Activated CD8-positive, alpha-beta memory T cell treated with anti-CD3 and anti-CD28 coated beads, Interleukin-2, amount 10 ng/mL, durations not matched to agents 7 days and 5 days (primary cell): ENCODE results near the gene TBC1D5. TPM values are rescaled to one million over a fixed set of nuclear protein-coding genes. Genes with fewer than 3 reads are reported as not detected.

Experiments
- ATAC-seq: fragments of 150-1000 bp; cut with Tn5 transposase; one replicate; pipeline ENCODE4 v1.10.0; 2021; ENCODE audit warnings: moderate library complexity
- CTCF ChIA-PET: fragments of 350-600 bp; sonication (Branson Sonifier 250); formaldehyde crosslinking; loops from one replicate; lab custom pipeline; 2021; ENCODE audit warnings: antibody characterized with exemption; lab: Charles Lee
- DNase-seq: peaks from one replicate; pipeline ENCODE4 v3.0.0-alpha.2; 2020
- H3K27ac Mint-ChIP-seq: one replicate; pipeline ENCODE4 v1.8.0; 2021; ENCODE audit warnings: mild to moderate bottlenecking, mixed read lengths
- H3K27me3 Mint-ChIP-seq: one replicate; pipeline ENCODE4 v1.8.0; 2021; ENCODE audit warnings: mixed read lengths
- H3K36me3 Mint-ChIP-seq: one replicate; pipeline ENCODE4 v1.8.0; 2021; ENCODE audit warnings: mild to moderate bottlenecking, mixed read lengths
- H3K4me1 Mint-ChIP-seq: one replicate; pipeline ENCODE4 v1.8.0; 2021; ENCODE audit warnings: mixed read lengths
- H3K4me3 Mint-ChIP-seq: one replicate; pipeline ENCODE4 v1.8.0; 2021; ENCODE audit warnings: mild to moderate bottlenecking, moderate library complexity, mixed read lengths
- H3K9me3 Mint-ChIP-seq: one replicate; pipeline ENCODE4 v1.8.0; 2022; ENCODE audit warnings: low read depth, mixed read lengths
- total RNA-seq, 2 experiments: library from RNA; stranded (reverse); gene quantifications; one replicate each; pipeline ENCODE4 v1.2.3, GENCODE V29; 2021

Gene TBC1D5
- total RNA-seq, 2 experiments from 2014 or later, result 54.3 to 58.9 TPM

DNA sequence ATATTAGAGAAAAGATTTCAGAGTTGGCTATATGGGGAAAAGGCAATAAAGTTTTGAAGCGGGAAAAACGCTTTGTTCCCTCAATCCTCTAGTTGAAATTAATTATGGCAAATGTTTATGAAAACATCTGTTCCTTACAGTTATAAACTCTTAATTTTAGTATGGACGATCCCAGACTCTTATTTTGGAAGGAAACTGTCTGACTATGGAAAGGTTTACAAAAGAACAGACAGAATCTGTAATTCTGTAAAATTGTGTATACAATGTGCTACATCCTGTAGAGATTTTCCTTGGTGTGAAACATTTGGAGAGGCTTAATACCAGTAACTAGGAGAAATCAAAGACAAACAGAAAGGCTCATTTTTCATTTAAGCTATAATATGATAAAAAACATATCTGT lies 311.8 kb downstream of the TBC1D5 start:
- H3K9me3 Mint-ChIP-seq, result peaks cover 4% of the 10 kb centered on the region
- no peak for ATAC-seq
- H3K4me1 Mint-ChIP-seq, result no peaks in the 10 kb centered on the region
- H3K27me3 Mint-ChIP-seq, result no peaks in the 10 kb centered on the region
- peaks cover 9% of the 10 kb centered on the region for H3K36me3 Mint-ChIP-seq
- no peak for DNase-seq
- H3K27ac Mint-ChIP-seq, result no peak overlapping the region
- CTCF ChIA-PET, result interaction anchor here (2.0 to 2.9 kb wide), 2 partner anchors 410 to 412 kb away, joined by 5 to 25 read pairs; no protein-coding TSS in a partner anchor
- no peak overlapping the region for H3K4me3 Mint-ChIP-seq

DNA sequence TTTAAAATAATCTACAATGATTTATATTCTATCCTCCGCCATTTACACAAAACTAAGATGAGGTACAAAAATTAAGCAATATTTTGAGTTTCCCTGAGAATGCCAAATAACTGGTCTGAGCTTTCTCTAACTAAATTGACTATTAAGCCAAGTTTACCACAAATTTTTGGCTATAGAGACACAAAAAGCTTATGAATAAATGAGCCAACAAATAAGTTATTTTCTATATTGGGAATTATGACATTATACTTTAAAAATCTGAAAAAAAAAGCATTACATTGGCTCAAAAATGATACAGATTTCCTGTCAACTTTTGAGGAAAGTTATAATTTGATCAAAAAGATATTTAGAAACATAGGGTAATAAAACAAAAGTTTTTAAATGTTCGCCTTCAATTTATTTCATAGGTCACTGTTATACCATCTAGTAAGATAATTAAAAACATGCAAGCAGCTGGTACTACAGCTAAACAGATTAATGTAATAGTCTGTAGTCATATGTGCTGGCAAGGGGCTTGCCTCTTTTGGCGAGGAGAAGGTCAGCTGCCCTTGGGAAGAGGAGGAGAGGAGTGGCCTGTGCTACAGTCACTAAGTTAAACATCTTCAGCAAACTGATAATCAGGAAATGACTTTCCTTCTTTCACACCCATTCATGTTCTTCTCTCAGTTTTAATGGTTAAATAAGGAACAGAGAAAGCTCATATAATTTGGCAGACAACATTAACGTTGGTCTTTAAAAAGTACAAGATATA lies 318.5 kb downstream of the TBC1D5 start:
- Mint-ChIP-seq H3K9me3 (no peaks in the 10 kb centered on the region), H3K27ac (no peak overlapping the region), H3K36me3 (peaks cover 2% of the 10 kb centered on the region), H3K4me3 (no peak overlapping the region), H3K4me1 (no peaks in the 10 kb centered on the region), H3K27me3 (no peaks in the 10 kb centered on the region)
- CTCF ChIA-PET, result interaction anchor here (2.2 to 3.5 kb wide), 2 partner anchors 10 to 417 kb away, joined by 7 to 10 read pairs; no protein-coding TSS in a partner anchor
- no peak for DNase-seq
- ATAC-seq, result no peak

DNA sequence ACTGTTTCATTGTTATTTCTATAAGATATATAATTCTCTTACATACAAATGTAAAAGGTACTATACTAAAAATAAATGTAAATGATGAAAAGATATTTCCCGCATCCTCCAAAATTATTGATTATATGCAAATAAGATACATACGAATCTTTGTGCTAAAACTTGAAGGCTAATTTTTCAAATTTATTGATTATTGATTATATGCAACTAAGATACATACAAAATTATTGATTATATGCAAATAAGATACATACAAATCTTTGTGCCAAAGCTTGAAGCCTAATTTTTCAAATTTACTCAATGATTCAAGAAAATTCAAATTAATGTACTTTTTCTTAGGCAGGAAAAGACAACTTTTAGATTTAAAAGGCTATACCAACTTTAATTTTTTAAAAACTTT lies 319.8 kb downstream of the TBC1D5 start:
- CTCF ChIA-PET, result interaction anchor here (2.2 to 3.5 kb wide), 2 partner anchors 9 to 419 kb away, joined by 7 to 10 read pairs; no protein-coding TSS in a partner anchor
- no peaks in the 10 kb centered on the region for H3K9me3 Mint-ChIP-seq
- DNase-seq (no peak), ATAC-seq (no peak)
- no peaks in the 10 kb centered on the region for H3K4me1 Mint-ChIP-seq
- H3K27ac Mint-ChIP-seq, result no peak overlapping the region
- no peaks in the 10 kb centered on the region for H3K27me3 Mint-ChIP-seq
- H3K4me3 Mint-ChIP-seq, result no peak overlapping the region
- peaks cover 2% of the 10 kb centered on the region for H3K36me3 Mint-ChIP-seq

DNA sequence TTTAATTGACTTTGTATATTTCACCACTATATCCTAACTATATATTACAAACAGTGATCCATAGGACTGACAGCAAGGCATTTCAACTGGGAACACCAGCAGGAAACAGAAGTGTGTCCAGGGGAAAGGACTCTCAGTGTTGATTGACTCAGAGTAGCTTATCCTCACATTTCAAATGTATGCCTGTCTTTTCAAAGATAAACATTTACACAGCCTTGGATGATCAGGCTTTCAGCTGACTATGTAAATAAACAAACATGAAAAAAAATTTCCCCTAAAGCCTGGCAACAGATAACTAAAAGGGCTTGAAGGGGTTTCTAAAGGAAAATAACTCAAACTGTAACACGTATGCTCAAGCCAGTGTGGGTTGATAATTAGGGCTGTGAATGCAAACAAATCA lies 321.8 kb downstream of the TBC1D5 start:
- Mint-ChIP-seq H3K27me3 (no peaks in the 10 kb centered on the region), H3K4me3 (no peak overlapping the region), H3K4me1 (no peaks in the 10 kb centered on the region), H3K9me3 (no peaks in the 10 kb centered on the region), H3K36me3 (peaks cover 2% of the 10 kb centered on the region), H3K27ac (no peak overlapping the region)
- DNase-seq (no peak), ATAC-seq (no peak)
- CTCF ChIA-PET, result no interaction called here

DNA sequence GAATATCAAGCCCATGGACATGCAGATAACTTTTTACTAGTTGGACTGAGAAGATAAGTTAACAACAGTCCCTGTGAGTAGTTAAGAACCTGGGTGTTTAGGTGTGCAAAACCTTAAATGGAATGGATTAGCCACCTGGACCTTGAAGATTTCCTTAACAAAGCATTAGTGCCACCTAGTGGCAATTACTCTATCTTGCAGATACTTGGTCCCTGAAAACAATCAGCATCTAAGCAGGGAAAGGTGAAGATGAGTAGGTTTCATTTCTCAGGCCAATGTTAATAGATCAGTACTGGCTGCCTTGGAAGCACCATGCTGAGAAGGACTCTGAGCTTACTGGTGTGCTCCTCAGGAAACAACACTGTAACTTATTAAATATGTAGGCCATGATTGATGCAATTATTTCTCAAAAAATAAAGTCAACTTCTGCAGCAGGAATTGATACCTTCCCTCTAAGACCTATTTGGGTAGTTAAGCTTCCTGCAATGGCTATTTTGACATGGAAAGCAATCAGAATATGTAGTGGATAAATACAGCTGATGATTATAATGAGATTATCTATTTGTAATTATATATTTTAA lies 329.4 kb downstream of the TBC1D5 start:
- CTCF ChIA-PET, result interaction anchor here (0.7 to 2.0 kb wide), 9 partner anchors 10 to 429 kb away, joined by 3 to 10 read pairs (median 4); no protein-coding TSS in a partner anchor
- H3K36me3 Mint-ChIP-seq, result no peaks in the 10 kb centered on the region
- H3K4me1 Mint-ChIP-seq, result no peaks in the 10 kb centered on the region
- H3K27ac Mint-ChIP-seq, result no peak overlapping the region
- DNase-seq (no peak), ATAC-seq (peak; percentile 67)
- no peak overlapping the region for H3K4me3 Mint-ChIP-seq
- H3K27me3 Mint-ChIP-seq, result no peaks in the 10 kb centered on the region
- no peaks in the 10 kb centered on the region for H3K9me3 Mint-ChIP-seq

DNA sequence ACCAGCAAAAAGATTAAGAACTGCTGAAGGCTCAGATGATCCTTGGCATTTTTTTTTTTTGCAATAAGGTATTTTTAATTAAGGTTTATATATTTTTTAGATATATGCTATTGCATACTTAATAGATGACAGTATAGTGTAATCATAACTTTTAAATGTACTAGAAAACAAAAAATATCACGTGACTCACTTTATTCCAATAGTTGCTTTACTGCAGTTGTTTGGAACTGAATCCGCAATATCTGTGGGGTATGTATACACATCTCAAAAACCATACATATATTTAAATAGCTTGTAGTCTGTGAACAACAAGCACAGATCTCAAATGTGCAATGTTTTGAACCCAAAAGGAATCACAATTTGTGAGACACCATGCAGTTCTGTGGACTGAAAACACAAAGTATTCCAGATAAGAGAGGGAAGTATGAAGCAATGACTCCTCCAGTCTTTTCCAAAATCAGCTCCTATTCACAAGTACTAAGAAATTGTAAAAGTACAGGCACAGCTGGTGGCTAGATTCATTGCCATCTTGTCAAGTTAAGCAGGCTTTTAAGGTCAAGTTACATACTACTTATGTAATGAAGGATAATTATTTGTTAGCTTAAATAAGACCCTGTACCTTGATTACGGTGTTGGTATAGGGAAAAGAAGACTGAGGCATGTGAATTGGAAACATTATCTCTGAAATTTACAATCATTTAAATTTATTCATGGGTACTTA lies 331.1 kb downstream of the TBC1D5 start:
- H3K27me3 Mint-ChIP-seq, result no peaks in the 10 kb centered on the region
- CTCF ChIA-PET, result interaction anchor here (0.9 kb wide), 1 partner anchor 151 kb away, joined by 3 read pairs; no protein-coding TSS in a partner anchor

DNA sequence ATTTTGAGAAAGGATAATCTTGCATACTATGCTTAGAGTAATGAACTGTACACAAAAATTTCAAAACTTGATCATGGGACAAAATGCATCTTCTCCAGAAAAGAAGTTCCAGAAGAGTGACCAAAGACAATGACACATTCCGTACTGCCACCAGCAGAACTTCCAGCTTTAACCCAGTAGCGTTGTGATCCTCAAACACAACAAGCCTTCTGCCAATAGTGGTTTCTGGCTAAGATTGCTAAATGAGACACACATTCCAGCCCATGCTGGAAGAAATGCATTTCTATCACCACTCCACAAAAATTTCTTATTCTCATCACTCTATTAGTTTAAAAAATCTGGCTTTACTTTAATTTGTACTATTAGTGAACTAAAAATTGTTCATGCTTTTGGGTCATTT lies 334.9 kb downstream of the TBC1D5 start:
- Mint-ChIP-seq H3K9me3 (no peaks in the 10 kb centered on the region), H3K4me1 (no peaks in the 10 kb centered on the region), H3K36me3 (peaks cover 2% of the 10 kb centered on the region), H3K27ac (no peak overlapping the region), H3K4me3 (no peak overlapping the region), H3K27me3 (no peaks in the 10 kb centered on the region)
- ATAC-seq (no peak), DNase-seq (no peak)
- CTCF ChIA-PET, result interaction anchor here (0.7 kb wide), 1 partner anchor 434 kb away, joined by 4 read pairs; no protein-coding TSS in a partner anchor

More for the DNA sequence above, 331.1 kb downstream of the TBC1D5 start:
- no peaks in the 10 kb centered on the region for H3K4me1 Mint-ChIP-seq
- ATAC-seq (no peak), DNase-seq (no peak)
- no peak overlapping the region for H3K27ac Mint-ChIP-seq
- H3K9me3 Mint-ChIP-seq, result no peaks in the 10 kb centered on the region
- no peak overlapping the region for H3K4me3 Mint-ChIP-seq
- H3K36me3 Mint-ChIP-seq, result no peaks in the 10 kb centered on the region

DNA sequence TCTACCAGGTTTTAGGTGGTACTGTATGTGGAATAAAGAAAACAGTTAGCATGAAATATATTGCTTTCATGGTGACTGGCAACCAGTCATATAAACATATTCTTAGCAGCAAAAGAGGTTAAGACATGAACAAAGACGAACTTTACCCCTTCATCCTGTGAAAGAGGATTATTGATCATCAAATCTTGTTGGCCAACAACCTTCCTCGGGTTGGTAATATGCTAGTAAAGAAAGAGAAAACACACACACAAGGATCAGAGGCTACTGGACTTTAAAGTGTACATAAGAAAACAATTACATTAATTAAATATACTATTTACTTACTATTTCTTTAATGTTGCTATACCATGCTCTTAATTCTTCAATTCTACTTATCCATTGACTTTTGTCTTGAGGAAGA lies 337.9 kb downstream of the TBC1D5 start:
- ATAC-seq (no peak), DNase-seq (no peak)
- H3K4me3 Mint-ChIP-seq, result no peak overlapping the region
- H3K9me3 Mint-ChIP-seq, result no peaks in the 10 kb centered on the region
- H3K27ac Mint-ChIP-seq, result no peak overlapping the region
- CTCF ChIA-PET, result interaction anchor here (1.2 kb wide), 1 partner anchor 142 kb away, joined by 3 read pairs; no protein-coding TSS in a partner anchor
- H3K27me3 Mint-ChIP-seq, result no peaks in the 10 kb centered on the region
- peaks cover 2% of the 10 kb centered on the region for H3K36me3 Mint-ChIP-seq
- H3K4me1 Mint-ChIP-seq, result no peaks in the 10 kb centered on the region

DNA sequence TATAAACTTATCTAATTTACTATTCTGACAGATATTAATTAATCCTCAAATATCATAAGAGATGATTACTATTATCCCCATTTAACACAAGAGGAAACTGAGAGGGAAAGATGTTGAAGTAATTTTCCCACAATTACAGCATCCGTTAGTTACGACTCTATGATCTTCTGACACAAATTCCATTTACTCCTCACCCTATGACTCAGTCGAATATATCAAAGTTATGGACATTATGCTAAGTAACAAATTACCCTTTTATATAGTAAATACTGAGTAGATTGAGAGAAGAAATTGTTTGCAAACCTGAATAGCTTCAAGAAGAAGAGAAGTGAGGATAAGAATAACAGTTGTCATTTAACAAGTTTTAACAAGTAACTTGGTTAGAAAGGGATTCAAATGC lies 340.0 kb downstream of the TBC1D5 start:
- Mint-ChIP-seq H3K4me3 (no peak overlapping the region), H3K27ac (no peak overlapping the region), H3K9me3 (no peaks in the 10 kb centered on the region), H3K27me3 (no peaks in the 10 kb centered on the region), H3K36me3 (peaks cover 4% of the 10 kb centered on the region), H3K4me1 (no peaks in the 10 kb centered on the region)
- CTCF ChIA-PET, result no interaction called here
- no peak for ATAC-seq
- DNase-seq, result no peak

DNA sequence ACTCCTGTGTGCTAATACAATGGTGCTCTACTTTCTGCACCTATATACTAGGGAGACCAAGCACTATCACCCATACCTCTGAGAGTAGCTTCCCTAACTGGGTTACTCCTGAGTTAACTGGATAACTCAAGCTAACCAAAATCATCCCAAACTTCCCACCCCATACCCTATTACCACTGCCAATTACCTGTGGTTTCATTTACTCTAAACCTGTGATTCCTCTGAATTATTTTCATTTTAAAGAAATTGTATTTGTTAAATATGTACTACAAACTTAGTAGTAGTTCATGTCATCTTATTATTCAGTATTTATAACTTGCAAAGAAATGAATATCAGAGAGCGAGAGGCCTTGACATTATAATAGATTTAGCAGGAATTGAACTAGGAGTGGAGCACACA lies 340.5 kb downstream of the TBC1D5 start:
- CTCF ChIA-PET, result no interaction called here

DNA sequence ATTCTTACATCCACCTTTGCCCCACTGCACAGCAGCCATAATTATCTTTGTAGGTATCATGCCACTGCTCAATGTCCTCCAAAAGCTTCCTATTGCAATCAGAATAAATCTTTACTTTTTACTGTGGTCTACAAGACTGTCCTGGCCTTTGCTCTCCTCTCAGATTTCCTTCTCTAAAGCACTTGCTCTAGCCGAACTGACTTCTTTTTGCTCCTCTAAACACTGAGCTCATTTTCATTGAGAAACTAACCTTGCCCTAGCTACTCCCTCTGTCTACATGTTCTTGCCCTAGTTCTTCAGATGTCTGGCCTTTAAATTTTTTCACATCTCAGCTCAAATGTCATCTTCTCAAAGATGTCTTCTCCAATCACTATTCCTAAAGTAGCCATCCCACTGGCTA lies 342.8 kb downstream of the TBC1D5 start:
- Mint-ChIP-seq H3K4me3 (no peak overlapping the region), H3K27me3 (no peaks in the 10 kb centered on the region), H3K36me3 (peaks cover 10% of the 10 kb centered on the region), H3K4me1 (no peaks in the 10 kb centered on the region), H3K9me3 (no peaks in the 10 kb centered on the region), H3K27ac (no peak overlapping the region)
- CTCF ChIA-PET, result interaction anchor here (1.5 to 1.9 kb wide), 3 partner anchors 10 to 442 kb away, joined by 4 to 6 read pairs (median 5); no protein-coding TSS in a partner anchor
- DNase-seq (no peak), ATAC-seq (no peak)

More for the DNA sequence above, 340.5 kb downstream of the TBC1D5 start:
- no peak for DNase-seq
- H3K27me3 Mint-ChIP-seq, result no peaks in the 10 kb centered on the region
- H3K4me1 Mint-ChIP-seq, result no peaks in the 10 kb centered on the region
- no peaks in the 10 kb centered on the region for H3K9me3 Mint-ChIP-seq
- H3K36me3 Mint-ChIP-seq, result peaks cover 4% of the 10 kb centered on the region
- no peak for ATAC-seq
- no peak overlapping the region for H3K4me3 Mint-ChIP-seq
- H3K27ac Mint-ChIP-seq, result no peak overlapping the region

DNA sequence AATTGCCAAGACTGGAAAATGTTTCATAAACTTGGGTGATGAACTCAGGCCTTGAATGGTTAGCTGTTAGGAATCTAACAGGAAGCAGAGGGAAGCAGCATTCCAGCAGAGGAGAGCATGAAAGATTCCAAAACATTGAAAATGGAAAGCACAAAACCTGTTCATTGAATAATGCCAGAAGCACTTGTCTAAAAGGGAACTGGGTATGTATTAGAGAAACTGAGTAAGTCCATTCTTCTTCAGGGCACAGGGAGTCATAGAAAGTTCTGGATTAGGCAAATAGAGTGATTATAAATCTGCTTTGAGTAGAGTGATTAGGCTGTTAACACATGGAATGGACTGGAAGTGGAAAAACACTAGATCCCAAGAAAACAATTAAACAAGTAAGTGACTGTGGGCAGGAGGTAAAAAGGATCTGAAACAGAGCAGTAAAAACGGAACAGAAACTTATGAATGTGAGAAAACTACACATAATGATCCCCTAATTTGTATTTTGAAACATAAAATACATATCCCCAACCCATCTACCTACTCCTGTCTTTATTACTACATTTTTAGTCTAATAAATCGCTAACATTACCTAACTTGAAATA lies 343.4 kb downstream of the TBC1D5 start:
- Mint-ChIP-seq H3K4me3 (no peak overlapping the region), H3K36me3 (peaks cover 9% of the 10 kb centered on the region), H3K4me1 (no peaks in the 10 kb centered on the region), H3K9me3 (no peaks in the 10 kb centered on the region), H3K27ac (no peak overlapping the region), H3K27me3 (no peaks in the 10 kb centered on the region)
- DNase-seq (no peak), ATAC-seq (no peak)
- CTCF ChIA-PET, result interaction anchor here (1.6 to 1.9 kb wide), 2 partner anchors 11 to 14 kb away, joined by 4 to 5 read pairs; no protein-coding TSS in a partner anchor

DNA sequence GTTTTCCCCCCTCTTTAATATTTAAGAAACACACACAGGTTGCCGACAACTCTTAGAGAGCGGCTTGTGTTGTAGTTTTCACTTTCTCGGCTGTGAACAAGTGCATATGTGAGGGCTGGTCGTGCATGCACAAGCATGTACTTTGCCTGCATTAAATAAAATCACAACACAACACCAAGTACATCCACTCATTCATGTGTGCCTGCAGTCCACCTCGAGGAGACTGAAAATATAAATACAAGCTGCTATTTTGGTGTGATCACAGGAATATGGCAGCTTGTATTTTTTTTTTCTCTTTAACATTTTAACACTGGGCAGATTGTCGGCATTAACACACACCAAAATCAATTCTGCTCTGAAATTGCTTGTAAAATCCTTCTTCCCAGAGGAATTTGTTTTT lies 346.4 kb downstream of the TBC1D5 start:
- peaks cover 26% of the 10 kb centered on the region for H3K36me3 Mint-ChIP-seq
- CTCF ChIA-PET, result no interaction called here
- DNase-seq (no peak), ATAC-seq (no peak)
- H3K4me1 Mint-ChIP-seq, result no peaks in the 10 kb centered on the region
- H3K27ac Mint-ChIP-seq, result no peak overlapping the region
- no peaks in the 10 kb centered on the region for H3K27me3 Mint-ChIP-seq
- no peaks in the 10 kb centered on the region for H3K9me3 Mint-ChIP-seq
- no peak overlapping the region for H3K4me3 Mint-ChIP-seq
